Neuronal stem cell (in vitro differentiated cells): ENCODE results near the gene HEPHL1.
A peak's percentile ranks its signal among the peaks of the same experiment; 100 is the strongest.

Source experiments
- DNase-seq: peaks from one replicate; pipeline ENCODE4 v3.0.0-alpha.2; 2013; ENCODE audit warnings: low spot score
- H2AFZ ChIP-seq: one replicate; pipeline ENCODE4 v1.6.1; 2013; ENCODE audit warnings: mild to moderate bottlenecking, low read length, inconsistent platforms
- H2AK5ac ChIP-seq: 2 replicates; pipeline ENCODE4 v1.6.1; 2013; ENCODE audit warnings: low read depth, mild to moderate bottlenecking, inconsistent platforms, low read length, moderate library complexity, mixed read lengths
- H2BK120ac ChIP-seq: 2 replicates; pipeline ENCODE4 v1.6.1; 2013; ENCODE audit warnings: low read depth, mild to moderate bottlenecking, inconsistent platforms, low read length, moderate library complexity, mixed read lengths
- H2BK12ac ChIP-seq: one replicate; pipeline ENCODE4 v1.6.1; 2013; ENCODE audit warnings: low read length, inconsistent platforms
- H2BK15ac ChIP-seq: 2 replicates; pipeline ENCODE4 v1.6.1; 2013; ENCODE audit warnings: mild to moderate bottlenecking, low read length, inconsistent platforms, mixed read lengths
- H2BK5ac ChIP-seq: one replicate; pipeline ENCODE4 v1.6.1; 2013; ENCODE audit warnings: inconsistent platforms, mild to moderate bottlenecking, low read length, moderate library complexity
- H3K14ac ChIP-seq: one replicate; pipeline ENCODE4 v1.6.1; 2013; ENCODE audit warnings: low read length, inconsistent platforms
- H3K18ac ChIP-seq: 2 replicates; pipeline ENCODE4 v1.6.1; 2013; ENCODE audit warnings: low read length, inconsistent platforms
- H3K23ac ChIP-seq: 2 replicates; pipeline ENCODE4 v1.6.1; 2013; ENCODE audit warnings: low read depth, mild to moderate bottlenecking, mixed read lengths, low read length, inconsistent platforms; ENCODE audit not compliant: poor library complexity
- H3K27ac ChIP-seq: replicated peaks from 3 replicates; pipeline ENCODE4 v1.5.1; 2013; ENCODE audit warnings: low read length, inconsistent platforms
- H3K27me3 ChIP-seq, 3 experiments: 2 replicates each; pipeline ENCODE4 v1.6.1; 2013; ENCODE audit warnings: low read length in 3 of 3, mild to moderate bottlenecking in 2 of 3, inconsistent platforms in 1 of 3, low read depth in 1 of 3, mixed read lengths in 1 of 3, moderate library complexity in 1 of 3; ENCODE audit not compliant: control insufficient read depth in 3 of 3, insufficient read depth in 3 of 3
- H3K36me3 ChIP-seq, 2 donors: replicated peaks in 1 of 2; 2 replicates each; pipeline ENCODE4 v1.6.1; 2013; ENCODE audit warnings: low read length in 2 of 2; ENCODE audit not compliant: control insufficient read depth in 2 of 2, insufficient read depth in 2 of 2
- H3K4ac ChIP-seq: 2 replicates; pipeline ENCODE4 v1.6.1; 2013; ENCODE audit warnings: inconsistent platforms, mild to moderate bottlenecking, low read length, moderate library complexity
- H3K4me1 ChIP-seq, 2 donors: 1 replicate in 1 of 2; 2 replicates in 1 of 2; pipeline ENCODE4 v1.6.1; 2013; ENCODE audit warnings: low read length in 2 of 2, low read depth in 1 of 2; ENCODE audit not compliant: control insufficient read depth in 2 of 2, insufficient read depth in 1 of 2
- H3K4me2 ChIP-seq: one replicate; pipeline ENCODE4 v1.6.1; 2013; ENCODE audit warnings: mild to moderate bottlenecking, low read length, inconsistent platforms; ENCODE audit not compliant: insufficient read depth, poor library complexity, severe bottlenecking
- H3K4me3 ChIP-seq, 2 donors: 2 replicates each; pipeline ENCODE4 v1.5.1; 2013; ENCODE audit warnings: low read length in 2 of 2, mild to moderate bottlenecking in 2 of 2, inconsistent platforms in 1 of 2, moderate library complexity in 1 of 2
- H3K79me1 ChIP-seq: one replicate; pipeline ENCODE4 v1.6.1; 2013; ENCODE audit warnings: low read depth, mild to moderate bottlenecking, inconsistent platforms, low read length, moderate library complexity
- H3K9ac ChIP-seq: one replicate; pipeline ENCODE4 v1.6.1; 2013; ENCODE audit warnings: mild to moderate bottlenecking, low read depth, low read length, inconsistent platforms; ENCODE audit not compliant: poor library complexity
- H3K9me3 ChIP-seq, 2 donors: replicated peaks in 1 of 2; 2 replicates each; pipeline versions ENCODE3 to v1.6.1; 2013; ENCODE audit warnings: low read length in 2 of 2, mild to moderate bottlenecking in 2 of 2, inconsistent platforms in 1 of 2, low read depth in 1 of 2, mixed read lengths in 1 of 2, moderate library complexity in 1 of 2; ENCODE audit not compliant: control insufficient read depth in 2 of 2, insufficient read depth in 1 of 2
- H4K8ac ChIP-seq: one replicate; pipeline ENCODE4 v1.6.1; 2013; ENCODE audit warnings: low read depth, mild to moderate bottlenecking, inconsistent platforms, low read length, moderate library complexity
- H4K91ac ChIP-seq: one replicate; pipeline ENCODE4 v1.6.1; 2013; ENCODE audit warnings: low read length, low read depth, mild to moderate bottlenecking, inconsistent platforms; ENCODE audit not compliant: poor library complexity
- WGBS, 2 donors: extraction: QIAGEN DNeasy Blood & Tissue Kit; methylation state at CpG; one replicate each; pipeline ENCODE4 v1.1.7; 2013; ENCODE audit warnings: missing lambda C conversion rate in 2 of 2, mixed read lengths in 1 of 2; ENCODE audit not compliant: insufficient read length in 2 of 2, insufficient replicate concordance in 1 of 2; ENCODE audit errors: extremely low coverage in 2 of 2; 5-methylcytosine and 5-hydroxymethylcytosine counted together

The HEPHL1 gene

DNA sequence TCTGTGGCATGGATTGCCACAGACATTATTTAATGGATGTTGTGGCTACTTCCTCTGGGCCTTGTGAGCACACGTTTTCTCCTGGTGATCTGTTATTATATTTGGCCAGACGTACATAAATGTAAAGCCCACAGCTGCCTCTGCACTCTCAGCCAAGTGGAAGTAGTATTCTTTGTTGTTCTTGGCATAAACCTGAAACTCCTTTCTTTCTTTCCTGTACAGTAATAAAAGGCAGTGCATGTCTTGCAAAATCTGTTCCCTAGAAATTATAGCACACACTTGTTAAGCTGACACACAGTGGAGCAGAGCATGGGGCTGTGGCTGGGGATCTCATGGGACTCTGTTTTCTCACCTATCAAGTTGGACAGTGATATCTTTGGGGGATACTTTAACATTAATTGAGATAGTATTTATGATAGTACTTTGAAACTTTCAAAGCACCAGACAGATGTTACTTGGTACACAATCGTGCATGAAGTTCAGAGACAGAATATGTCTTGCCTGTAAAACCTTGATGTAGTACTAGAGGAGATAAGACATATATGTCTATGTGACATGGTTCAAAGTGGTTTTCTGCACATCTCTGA lies 128.4 kb downstream of the HEPHL1 start:
- Histone ChIP-seq H3K18ac (no peak overlapping the region), H2AK5ac (no peak overlapping the region), H2BK12ac (no peak overlapping the region), H3K79me1 (peaks cover 5% of the 10 kb centered on the region), H2AFZ (no peak overlapping the region), H3K4ac (no peak overlapping the region), H3K4me1 (peaks cover 5 to 7% of the 10 kb centered on the region in 2 donors), H2BK120ac (no peak overlapping the region), H3K27me3 (no peaks in the 10 kb centered on the region), H2BK15ac (no peak overlapping the region), H3K27ac (no peak overlapping the region), H3K4me3 (no peak overlapping the region), H2BK5ac (no peak overlapping the region), H4K91ac (no peak overlapping the region), H4K8ac (no peak overlapping the region), H3K14ac (no peak overlapping the region), H3K4me2 (no peak overlapping the region), H3K23ac (no peak overlapping the region), H3K36me3 (peaks cover 3 to 21% of the 10 kb centered on the region in 2 donors), H3K9ac (no peak overlapping the region), H3K9me3 (no peaks in the 10 kb centered on the region)
- DNase-seq: no peak
- no CpG with 5 or more reads among the region's 3 CpGs for WGBS, 2 donors

DNA sequence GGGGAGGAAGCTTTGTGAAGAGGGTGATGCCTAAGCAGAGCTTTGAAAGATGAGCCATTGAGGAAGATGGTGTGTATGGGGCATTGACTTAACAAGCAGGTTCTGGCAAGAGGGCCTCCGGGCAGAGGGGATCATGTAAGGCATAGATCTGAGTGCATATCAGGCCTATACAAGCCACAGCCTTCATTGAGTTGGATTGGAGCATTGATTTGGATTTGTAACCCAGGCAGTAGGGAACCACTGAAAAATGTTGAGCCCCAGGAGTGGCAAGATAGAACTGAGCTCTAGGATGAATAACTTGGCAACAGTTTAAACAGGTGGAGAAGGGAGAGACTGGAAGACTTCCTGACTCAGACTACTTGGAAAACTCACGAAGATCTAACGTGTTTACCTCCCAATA lies 128.9 kb downstream of the HEPHL1 start:
- H3K4me1 ChIP-seq: peaks cover 5 to 7% of the 10 kb centered on the region in 2 donors
- H3K27ac ChIP-seq: no peak overlapping the region
- H2BK120ac ChIP-seq: no peak overlapping the region
- H3K27me3 ChIP-seq: no peaks in the 10 kb centered on the region
- H3K36me3 ChIP-seq: peaks cover 3 to 25% of the 10 kb centered on the region in 2 donors
- no peak overlapping the region for H2BK15ac ChIP-seq
- no peak overlapping the region for H4K91ac ChIP-seq
- H3K79me1 ChIP-seq: peaks cover 4% of the 10 kb centered on the region
- no peak for DNase-seq
- H3K23ac ChIP-seq: no peak overlapping the region
- no peak overlapping the region for H3K14ac ChIP-seq
- no peak overlapping the region for H3K4ac ChIP-seq
- no peak overlapping the region for H2BK5ac ChIP-seq
- WGBS, 2 donors: no CpG with 5 or more reads among the region's 3 CpGs
- H3K9me3 ChIP-seq: no peaks in the 10 kb centered on the region
- no peak overlapping the region for H3K18ac ChIP-seq
- H3K4me2 ChIP-seq: no peak overlapping the region
- no peak overlapping the region for H3K9ac ChIP-seq
- H3K4me3 ChIP-seq: no peak overlapping the region
- H2BK12ac ChIP-seq: no peak overlapping the region
- no peak overlapping the region for H2AFZ ChIP-seq
- H2AK5ac ChIP-seq: no peak overlapping the region
- no peak overlapping the region for H4K8ac ChIP-seq

DNA sequence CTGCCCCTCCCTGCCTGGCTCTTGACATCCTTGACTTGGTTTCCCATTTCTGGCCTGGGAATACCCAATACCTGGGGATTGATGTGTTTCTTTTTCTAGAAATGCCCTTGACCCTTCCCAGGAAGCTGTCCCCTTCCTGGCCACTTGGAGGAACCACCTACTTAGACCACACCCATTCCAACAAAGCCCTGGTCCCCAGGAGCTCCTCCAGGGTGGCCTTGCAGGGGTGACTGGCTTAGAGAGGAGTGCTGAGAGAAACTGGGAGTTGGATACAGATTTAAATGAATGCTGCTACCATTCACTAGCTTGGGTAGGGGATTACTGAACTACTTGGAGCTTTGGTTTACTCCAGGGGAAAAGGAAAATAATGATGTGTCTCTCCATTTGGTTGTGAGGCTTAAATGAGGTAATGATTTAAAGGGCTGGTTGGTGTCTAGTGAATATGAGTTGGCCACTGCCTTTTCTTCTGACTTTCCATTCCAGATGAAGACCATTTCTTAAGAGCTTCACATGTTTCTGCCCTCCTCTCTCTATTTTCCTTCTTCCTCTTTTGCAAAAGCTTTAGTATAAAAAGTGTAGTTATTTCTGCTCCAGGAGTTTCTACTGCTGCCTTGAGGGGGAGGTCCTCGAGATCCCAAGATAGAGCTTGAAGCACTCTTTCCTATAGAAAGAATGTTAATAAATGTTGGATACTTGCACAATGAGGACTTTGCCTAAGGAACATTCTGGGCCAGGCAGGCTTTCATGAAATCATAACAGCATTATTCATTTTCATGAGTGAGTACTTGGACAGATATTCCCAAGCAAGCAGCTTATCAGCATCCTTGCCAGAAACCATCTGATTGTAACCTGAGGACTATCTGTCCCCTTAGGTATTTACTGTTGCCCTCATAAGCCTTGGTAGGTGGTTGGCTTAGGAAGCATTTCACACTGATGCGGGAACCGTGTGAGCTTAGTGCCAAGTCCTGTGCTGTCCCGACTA lies 129.8 kb downstream of the HEPHL1 start:
- Histone ChIP-seq H2BK15ac (no peak overlapping the region), H3K4me1 (peaks cover 5 to 7% of the 10 kb centered on the region in 2 donors), H3K18ac (no peak overlapping the region), H2BK120ac (no peak overlapping the region), H4K91ac (no peak overlapping the region), H3K27ac (no peak overlapping the region), H3K14ac (peak overlapping the region; percentile 15), H2AFZ (no peak overlapping the region), H4K8ac (no peak overlapping the region), H3K23ac (no peak overlapping the region), H3K4ac (no peak overlapping the region), H2BK12ac (no peak overlapping the region), H2BK5ac (no peak overlapping the region), H3K4me2 (no peak overlapping the region), H3K9me3 (peaks cover 0 to under 1% of the 10 kb centered on the region in 2 donors), H2AK5ac (no peak overlapping the region), H3K9ac (no peak overlapping the region), H3K4me3 (no peak overlapping the region), H3K36me3 (peaks cover 3 to 30% of the 10 kb centered on the region in 2 donors), H3K79me1 (peaks cover 4% of the 10 kb centered on the region), H3K27me3 (no peaks in the 10 kb centered on the region)
- WGBS, 2 donors: no CpG with 5 or more reads among the region's 4 CpGs
- no peak for DNase-seq
